ENCODE results near the gene MBD1.

GRCh38 chr18:50298443-50299284 is 17.3 kb upstream of the MBD1 start:
- no peak for TF ChIP-seq CTCF (IDR thresholded peaks at IDR 0.05; ENCODE audit: low read depth, low read length)
- no peak for TF ChIP-seq EZH2phosphoT487 (IDR thresholded peaks at IDR 0.05; ENCODE audit: low read depth)
